H1 (cell line): Measurements from ENCODE around the gene FDPS. TPM values are rescaled to one million over a fixed set of nuclear protein-coding genes. Genes with fewer than 3 reads are reported as not detected.

Experiments used
- TAF7 ChIP-seq: optimal IDR thresholded peaks from 2 replicates; pipeline ENCODE3; 2011; ENCODE audit warnings: low read depth, mild to moderate bottlenecking, inconsistent platforms, low read length, moderate library complexity, borderline replicate concordance
- polyA plus RNA-seq, 7 experiments: library from polyadenylated mRNA; depleted of rRNA in 3 of 7; stranded (reverse) in 5 of 7; unstranded in 2 of 7; fragments of >200 nt in 5 of 7; fragments of 200-250 nt in 2 of 7; gene quantifications; 1 replicate in 5 of 7; 2 replicates in 1 of 7; 4 replicates in 1 of 7; pipeline versions ENCODE4 v1.2.1 to v1.2.3, GENCODE V29; 2011 to 2013; ENCODE audit warnings: missing spikeins in 2 of 7, mixed read lengths in 2 of 7
- total RNA-seq: library from RNA; stranded (reverse); fragmentation: NEBNext Ultra II Directional; extraction: Animal tissue kit (Norgen Biotek cat#: 25700); gene quantifications from 2 replicates; pipeline ENCODE4 v1.2.1, GENCODE V29; 2021

Gene FDPS
- total and polyA plus RNA-seq, 2 of the 8 experiments (the other 6 are each of a cell fraction or from before 2014, with no cell fraction given), result 267 to 368 TPM

- TF ChIP-seq TAF7, result no peak
These were observed 41.3 kb upstream of the FDPS start (continued) for GRCh38 chr1:155267373-155267772.
